IPS DF 6.9 (cell line): ENCODE results near the gene LPP.

Source experiments
- DNase-seq: peaks from one replicate; pipeline ENCODE4 v3.0.0-alpha.2; 2013; ENCODE audit warnings: low read depth, low spot score
- H3K27ac ChIP-seq: one replicate; pipeline ENCODE4 v1.5.1; 2013; ENCODE audit warnings: low read length, control low read depth
- H3K27me3 ChIP-seq: 2 replicates; pipeline ENCODE4 v1.6.1; 2013; ENCODE audit warnings: mild to moderate bottlenecking, low read length; ENCODE audit not compliant: control insufficient read depth, insufficient read depth
- H3K36me3 ChIP-seq: 2 replicates; pipeline ENCODE4 v1.6.1; 2013; ENCODE audit warnings: low read length; ENCODE audit not compliant: control insufficient read depth, insufficient read depth
- H3K4me1 ChIP-seq: 2 replicates; pipeline ENCODE4 v1.6.1; 2013; ENCODE audit warnings: low read length; ENCODE audit not compliant: control insufficient read depth, insufficient read depth
- H3K4me3 ChIP-seq: 2 replicates; pipeline ENCODE4 v1.5.1; 2013; ENCODE audit warnings: mild to moderate bottlenecking, low read length
- H3K9me3 ChIP-seq: 2 replicates; pipeline ENCODE4 v1.6.1; 2013; ENCODE audit warnings: low read length, inconsistent platforms; ENCODE audit not compliant: control insufficient read depth, insufficient read depth
- WGBS: extraction: QIAGEN DNeasy Blood & Tissue Kit; methylation state at CpG from one replicate; pipeline ENCODE4 v1.1.7; 2013; ENCODE audit warnings: mixed read lengths, missing lambda C conversion rate; ENCODE audit not compliant: insufficient read length, insufficient coverage; 5-methylcytosine and 5-hydroxymethylcytosine counted together

The LPP gene

GRCh38 chr3:188217011-188217463 is 63.1 kb downstream of the LPP start:
- Histone ChIP-seq H3K27me3 (no peaks in the 10 kb centered on the region), H3K36me3 (no peaks in the 10 kb centered on the region), H3K9me3 (no peaks in the 10 kb centered on the region), H3K4me1 (peaks cover 5% of the 10 kb centered on the region; the same call in 1 of the 2 replicates), H3K27ac (no peak overlapping the region), H3K4me3 (no peak overlapping the region)
- WGBS: no CpG with 5 or more reads among the region's 4 CpGs
- DNase-seq: no peak

GRCh38 chr3:188217726-188218125 is 63.8 kb downstream of the LPP start:
- no peak overlapping the region for H3K4me3 ChIP-seq
- H3K27ac ChIP-seq: no peak overlapping the region
- H3K4me1 ChIP-seq: peaks cover 3% of the 10 kb centered on the region; the same call in 1 of the 2 replicates

GRCh38 chr3:188218603-188219002 is 64.6 kb downstream of the LPP start:
- DNase-seq: no peak
- no peaks in the 10 kb centered on the region for H3K36me3 ChIP-seq
- no CpG with 5 or more reads among the region's 1 CpG for WGBS

More at GRCh38 chr3:188217726-188218125, 63.8 kb downstream of the LPP start:
- DNase-seq: no peak
- no peaks in the 10 kb centered on the region for H3K36me3 ChIP-seq
- no CpG with 5 or more reads among the region's 4 CpGs for whole genome bisulfite sequencing
- no peaks in the 10 kb centered on the region for H3K27me3 ChIP-seq
- no peaks in the 10 kb centered on the region for H3K9me3 ChIP-seq

GRCh38 chr3:188219147-188219546 is 65.2 kb downstream of the LPP start:
- no peaks in the 10 kb centered on the region for H3K36me3 ChIP-seq
- H3K27me3 ChIP-seq: no peaks in the 10 kb centered on the region
- no CpG with 5 or more reads among the region's 5 CpGs for WGBS
- H3K4me3 ChIP-seq: no peak overlapping the region
- H3K4me1 ChIP-seq: peaks cover 3% of the 10 kb centered on the region; the same call in 1 of the 2 replicates
- no peaks in the 10 kb centered on the region for H3K9me3 ChIP-seq
- no peak overlapping the region for H3K27ac ChIP-seq
- no peak for DNase-seq

More at GRCh38 chr3:188218603-188219002, 64.6 kb downstream of the LPP start:
- H3K4me1 ChIP-seq: peaks cover 3% of the 10 kb centered on the region; the same call in 1 of the 2 replicates
- H3K27me3 ChIP-seq: no peaks in the 10 kb centered on the region
- H3K4me3 ChIP-seq: no peak overlapping the region
- H3K9me3 ChIP-seq: no peaks in the 10 kb centered on the region
- H3K27ac ChIP-seq: no peak overlapping the region

GRCh38 chr3:188220097-188220788 is 66.3 kb downstream of the LPP start:
- Histone ChIP-seq H3K36me3 (no peaks in the 10 kb centered on the region), H3K27ac (no peak overlapping the region), H3K4me3 (no peak overlapping the region), H3K4me1 (peaks cover 3% of the 10 kb centered on the region; the same call in 1 of the 2 replicates), H3K27me3 (no peaks in the 10 kb centered on the region), H3K9me3 (no peaks in the 10 kb centered on the region)
- no peak for DNase-seq
- no CpG with 5 or more reads among the region's 6 CpGs for WGBS

- H3K9me3 ChIP-seq: no peaks in the 10 kb centered on the region
- no peak overlapping the region for H3K4me3 ChIP-seq
- DNase-seq: no peak
- no peaks in the 10 kb centered on the region for H3K36me3 ChIP-seq
- no CpG with 5 or more reads among the region's 11 CpGs for WGBS
- no peak overlapping the region for H3K27ac ChIP-seq
- H3K27me3 ChIP-seq: no peaks in the 10 kb centered on the region
- H3K4me1 ChIP-seq: peaks cover 3% of the 10 kb centered on the region; the same call in 1 of the 2 replicates
Observed at GRCh38 chr3:188220988-188221818, 67.2 kb downstream of the LPP start.

GRCh38 chr3:188223936-188224335 is 70.0 kb downstream of the LPP start:
- Histone ChIP-seq H3K27ac (no peak overlapping the region), H3K4me1 (no peaks in the 10 kb centered on the region), H3K36me3 (no peaks in the 10 kb centered on the region)

GRCh38 chr3:188227442-188227841 is 73.5 kb downstream of the LPP start:
- H3K4me1 ChIP-seq: 0 out of 2 replicates have a peak, but pooled peaks cover 1% of the 10 kb centered on the region
- no peaks in the 10 kb centered on the region for H3K27me3 ChIP-seq
- H3K4me3 ChIP-seq: no peak overlapping the region
- no CpG with 5 or more reads among the region's 3 CpGs for WGBS
- DNase-seq: no peak
- no peaks in the 10 kb centered on the region for H3K9me3 ChIP-seq
- no peak overlapping the region for H3K27ac ChIP-seq
- H3K36me3 ChIP-seq: no peaks in the 10 kb centered on the region

More at GRCh38 chr3:188223936-188224335, 70.0 kb downstream of the LPP start:
- no CpG with 5 or more reads among the region's 3 CpGs for WGBS
- no peak for DNase-seq
- H3K27me3 ChIP-seq: no peaks in the 10 kb centered on the region
- H3K4me3 ChIP-seq: no peak overlapping the region
- no peaks in the 10 kb centered on the region for H3K9me3 ChIP-seq

- no peak overlapping the region for H3K27ac ChIP-seq
- no peaks in the 10 kb centered on the region for H3K36me3 ChIP-seq
- no peaks in the 10 kb centered on the region for H3K27me3 ChIP-seq
- no peaks in the 10 kb centered on the region for H3K9me3 ChIP-seq
- H3K4me3 ChIP-seq: no peak overlapping the region
- no peak for DNase-seq
- H3K4me1 ChIP-seq: 0 out of 2 replicates have a peak, but pooled peaks cover 1% of the 10 kb centered on the region
- WGBS: no CpG with 5 or more reads among the region's 7 CpGs
Observed at GRCh38 chr3:188229177-188229576, 75.2 kb downstream of the LPP start.

GRCh38 chr3:188229726-188230125 is 75.8 kb downstream of the LPP start:
- WGBS: no CpG with 5 or more reads among the region's 2 CpGs
- no peaks in the 10 kb centered on the region for H3K36me3 ChIP-seq

More at GRCh38 chr3:188229726-188230125, 75.8 kb downstream of the LPP start:
- H3K9me3 ChIP-seq: no peaks in the 10 kb centered on the region
- no peak for DNase-seq
- H3K4me1 ChIP-seq: 0 out of 2 replicates have a peak, but pooled peaks cover 1% of the 10 kb centered on the region
- no peaks in the 10 kb centered on the region for H3K27me3 ChIP-seq
- no peak overlapping the region for H3K4me3 ChIP-seq
- no peak overlapping the region for H3K27ac ChIP-seq
